Measurements from ENCODE around the gene LRRFIP1.

Gene LRRFIP1

GRCh38 chr2:237716011-237716410 lies 88.6 kb downstream of the LRRFIP1 start:
- no peak overlapping the region for H3K4me3 Mint-ChIP-seq
- H3K27ac Mint-ChIP-seq, result peak overlapping the region; percentile 20
- H3K36me3 Mint-ChIP-seq, result peaks cover 54% of the 10 kb centered on the region
- peaks cover 75% of the 10 kb centered on the region for H3K4me1 Mint-ChIP-seq
- no peaks in the 10 kb centered on the region for H3K27me3 Mint-ChIP-seq
- no peaks in the 10 kb centered on the region for H3K9me3 Mint-ChIP-seq
- ATAC-seq, result no peak

GRCh38 chr2:237717366-237718276 lies 90.2 kb downstream of the LRRFIP1 start:
- Mint-ChIP-seq H3K27me3 (no peaks in the 10 kb centered on the region), H3K4me3 (no peak overlapping the region), H3K27ac (peak overlapping the region; percentile 7), H3K4me1 (peaks cover 66% of the 10 kb centered on the region), H3K9me3 (no peaks in the 10 kb centered on the region), H3K36me3 (peaks cover 46% of the 10 kb centered on the region)
- no peak for ATAC-seq

GRCh38 chr2:237718277-237718634 lies 90.9 kb downstream of the LRRFIP1 start:
- Mint-ChIP-seq H3K4me1 (peaks cover 61% of the 10 kb centered on the region), H3K36me3 (peaks cover 39% of the 10 kb centered on the region), H3K27ac (peak overlapping the region; percentile 7)

GRCh38 chr2:237720444-237720843 lies 93.1 kb downstream of the LRRFIP1 start:
- Mint-ChIP-seq H3K27me3 (no peaks in the 10 kb centered on the region), H3K4me1 (peaks cover 57% of the 10 kb centered on the region), H3K4me3 (no peak overlapping the region), H3K27ac (no peak overlapping the region), H3K36me3 (peaks cover 43% of the 10 kb centered on the region), H3K9me3 (no peaks in the 10 kb centered on the region)
- no peak for ATAC-seq

More at GRCh38 chr2:237718277-237718634, 90.9 kb downstream of the LRRFIP1 start:
- Mint-ChIP-seq H3K27me3 (no peaks in the 10 kb centered on the region), H3K4me3 (no peak overlapping the region), H3K9me3 (no peaks in the 10 kb centered on the region)
- ATAC-seq, result no peak

- Mint-ChIP-seq H3K4me3 (no peak overlapping the region), H3K36me3 (peaks cover 45% of the 10 kb centered on the region), H3K4me1 (peaks cover 56% of the 10 kb centered on the region)
Observed at GRCh38 chr2:237720957-237721356, 93.6 kb downstream of the LRRFIP1 start.

GRCh38 chr2:237721458-237721857 lies 94.1 kb downstream of the LRRFIP1 start:
- H3K27ac Mint-ChIP-seq, result peak overlapping the region; percentile 53
- H3K36me3 Mint-ChIP-seq, result peaks cover 41% of the 10 kb centered on the region
- H3K4me3 Mint-ChIP-seq, result no peak overlapping the region
- H3K27me3 Mint-ChIP-seq, result no peaks in the 10 kb centered on the region
- ATAC-seq, result no peak
- H3K9me3 Mint-ChIP-seq, result no peaks in the 10 kb centered on the region
- H3K4me1 Mint-ChIP-seq, result peaks cover 52% of the 10 kb centered on the region

More at GRCh38 chr2:237720957-237721356, 93.6 kb downstream of the LRRFIP1 start:
- Mint-ChIP-seq H3K27me3 (no peaks in the 10 kb centered on the region), H3K9me3 (no peaks in the 10 kb centered on the region), H3K27ac (no peak overlapping the region)
- no peak for ATAC-seq

GRCh38 chr2:237722616-237723015 lies 95.2 kb downstream of the LRRFIP1 start:
- Mint-ChIP-seq H3K27ac (no peak overlapping the region), H3K4me1 (peaks cover 54% of the 10 kb centered on the region), H3K36me3 (peaks cover 35% of the 10 kb centered on the region), H3K27me3 (no peaks in the 10 kb centered on the region), H3K9me3 (no peaks in the 10 kb centered on the region), H3K4me3 (no peak overlapping the region)
- ATAC-seq, result no peak

GRCh38 chr2:237723023-237723422 lies 95.6 kb downstream of the LRRFIP1 start:
- H3K4me1 Mint-ChIP-seq, result peaks cover 54% of the 10 kb centered on the region
- H3K27ac Mint-ChIP-seq, result no peak overlapping the region
- no peak for ATAC-seq
- no peak overlapping the region for H3K4me3 Mint-ChIP-seq
- H3K9me3 Mint-ChIP-seq, result no peaks in the 10 kb centered on the region
- H3K27me3 Mint-ChIP-seq, result no peaks in the 10 kb centered on the region
- peaks cover 33% of the 10 kb centered on the region for H3K36me3 Mint-ChIP-seq

GRCh38 chr2:237723602-237724001 lies 96.2 kb downstream of the LRRFIP1 start:
- H3K27me3 Mint-ChIP-seq, result no peaks in the 10 kb centered on the region
- H3K9me3 Mint-ChIP-seq, result no peaks in the 10 kb centered on the region
- H3K36me3 Mint-ChIP-seq, result peaks cover 31% of the 10 kb centered on the region
- H3K27ac Mint-ChIP-seq, result no peak overlapping the region
- ATAC-seq, result peak; percentile 53
- H3K4me1 Mint-ChIP-seq, result peaks cover 53% of the 10 kb centered on the region
- no peak overlapping the region for H3K4me3 Mint-ChIP-seq

GRCh38 chr2:237724811-237725478 lies 97.6 kb downstream of the LRRFIP1 start:
- ATAC-seq, result no peak
- H3K4me1 Mint-ChIP-seq, result peaks cover 46% of the 10 kb centered on the region
- H3K27me3 Mint-ChIP-seq, result no peaks in the 10 kb centered on the region
- H3K27ac Mint-ChIP-seq, result no peak overlapping the region
- H3K36me3 Mint-ChIP-seq, result peaks cover 36% of the 10 kb centered on the region
- H3K4me3 Mint-ChIP-seq, result no peak overlapping the region
- no peaks in the 10 kb centered on the region for H3K9me3 Mint-ChIP-seq

- Mint-ChIP-seq H3K4me3 (no peak overlapping the region), H3K36me3 (peaks cover 40% of the 10 kb centered on the region), H3K27me3 (no peaks in the 10 kb centered on the region), H3K4me1 (peaks cover 53% of the 10 kb centered on the region), H3K27ac (no peak overlapping the region), H3K9me3 (no peaks in the 10 kb centered on the region)
- ATAC-seq, result no peak
Observed at GRCh38 chr2:237725661-237726060, 98.3 kb downstream of the LRRFIP1 start.

- ATAC-seq, result no peak
Observed at GRCh38 chr2:237726401-237726830, 99.0 kb downstream of the LRRFIP1 start.

GRCh38 chr2:237727363-237727762 lies 100.0 kb downstream of the LRRFIP1 start:
- peak overlapping the region; percentile 35 for H3K27ac Mint-ChIP-seq
- peak; percentile 59 for ATAC-seq
- no peaks in the 10 kb centered on the region for H3K9me3 Mint-ChIP-seq
- peaks cover 39% of the 10 kb centered on the region for H3K36me3 Mint-ChIP-seq
- no peak overlapping the region for H3K4me3 Mint-ChIP-seq
- no peaks in the 10 kb centered on the region for H3K27me3 Mint-ChIP-seq
- peaks cover 63% of the 10 kb centered on the region for H3K4me1 Mint-ChIP-seq

More at GRCh38 chr2:237726401-237726830, 99.0 kb downstream of the LRRFIP1 start:
- Mint-ChIP-seq H3K36me3 (peaks cover 40% of the 10 kb centered on the region), H3K27me3 (no peaks in the 10 kb centered on the region), H3K4me3 (no peak overlapping the region), H3K9me3 (no peaks in the 10 kb centered on the region), H3K4me1 (peaks cover 61% of the 10 kb centered on the region), H3K27ac (no peak overlapping the region)

GRCh38 chr2:237729681-237730475 lies 102.5 kb downstream of the LRRFIP1 start:
- H3K4me3 Mint-ChIP-seq, result no peak overlapping the region

GRCh38 chr2:237731663-237732062 lies 104.3 kb downstream of the LRRFIP1 start:
- ATAC-seq, result no peak
- Mint-ChIP-seq H3K4me3 (no peak overlapping the region), H3K27me3 (no peaks in the 10 kb centered on the region), H3K4me1 (peaks cover 54% of the 10 kb centered on the region), H3K27ac (peak overlapping the region; percentile 78), H3K36me3 (peaks cover 37% of the 10 kb centered on the region), H3K9me3 (no peaks in the 10 kb centered on the region)

More at GRCh38 chr2:237729681-237730475, 102.5 kb downstream of the LRRFIP1 start:
- H3K36me3 Mint-ChIP-seq, result peaks cover 31% of the 10 kb centered on the region
- peaks cover 61% of the 10 kb centered on the region for H3K4me1 Mint-ChIP-seq
- no peaks in the 10 kb centered on the region for H3K27me3 Mint-ChIP-seq
- peak overlapping the region; percentile 78 for H3K27ac Mint-ChIP-seq
- no peaks in the 10 kb centered on the region for H3K9me3 Mint-ChIP-seq
- no peak for ATAC-seq
